Measurements from ENCODE around the gene KCTD16. TPM values are rescaled to one million over a fixed set of nuclear protein-coding genes. Genes with fewer than 3 reads are reported as not detected.

KCTD16 gene
- total RNA-seq, 6 donors from 2014 or later = under 0.01 to 1.7 (median 0.27) TPM

DNA sequence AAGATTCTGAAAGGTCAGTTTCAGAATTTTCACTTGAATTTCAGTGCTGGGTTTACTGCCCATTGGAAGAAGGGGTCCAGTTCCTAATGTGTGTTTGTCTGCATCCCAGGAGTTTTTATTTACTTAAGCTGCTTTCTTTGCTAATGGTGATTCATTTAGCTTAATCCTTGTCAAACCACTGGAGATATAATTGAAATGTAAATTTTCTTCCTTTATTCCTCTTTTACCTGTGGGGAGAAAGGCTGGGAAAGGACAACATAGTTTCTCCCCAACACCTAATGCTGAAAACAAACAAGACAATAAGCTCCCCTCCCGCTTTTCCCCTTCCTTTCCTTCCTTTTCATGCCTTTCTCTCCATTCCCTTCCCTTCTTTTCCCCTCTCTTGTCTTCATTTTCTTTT is 185.8 kb downstream of the KCTD16 start:
- ATAC-seq (ENCODE audit: low FRiP score in 2 of 2) (no peak), DNase-seq (no peak)
- WGBS, 2 donors = 71 to 79% methylated on average over 1 of the region's 1 CpG
- no peak for TF ChIP-seq EP300 (IDR thresholded peaks at IDR 0.05)
- TF ChIP-seq POLR2A (IDR thresholded peaks at IDR 0.05) = no peak
- TF ChIP-seq, protein P1, sequence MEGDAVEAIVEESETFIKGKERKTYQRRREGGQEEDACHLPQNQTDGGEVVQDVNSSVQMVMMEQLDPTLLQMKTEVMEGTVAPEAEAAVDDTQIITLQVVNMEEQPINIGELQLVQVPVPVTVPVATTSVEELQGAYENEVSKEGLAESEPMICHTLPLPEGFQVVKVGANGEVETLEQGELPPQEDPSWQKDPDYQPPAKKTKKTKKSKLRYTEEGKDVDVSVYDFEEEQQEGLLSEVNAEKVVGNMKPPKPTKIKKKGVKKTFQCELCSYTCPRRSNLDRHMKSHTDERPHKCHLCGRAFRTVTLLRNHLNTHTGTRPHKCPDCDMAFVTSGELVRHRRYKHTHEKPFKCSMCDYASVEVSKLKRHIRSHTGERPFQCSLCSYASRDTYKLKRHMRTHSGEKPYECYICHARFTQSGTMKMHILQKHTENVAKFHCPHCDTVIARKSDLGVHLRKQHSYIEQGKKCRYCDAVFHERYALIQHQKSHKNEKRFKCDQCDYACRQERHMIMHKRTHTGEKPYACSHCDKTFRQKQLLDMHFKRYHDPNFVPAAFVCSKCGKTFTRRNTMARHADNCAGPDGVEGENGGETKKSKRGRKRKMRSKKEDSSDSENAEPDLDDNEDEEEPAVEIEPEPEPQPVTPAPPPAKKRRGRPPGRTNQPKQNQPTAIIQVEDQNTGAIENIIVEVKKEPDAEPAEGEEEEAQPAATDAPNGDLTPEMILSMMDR (IDR thresholded peaks at IDR 0.05) = no peak
- Histone ChIP-seq H3K27me3 (no peaks in the 10 kb centered on the region), H3K4me3 (no peak overlapping the region), H3K9me3 (no peaks in the 10 kb centered on the region), H3K27ac (no peak overlapping the region), H3K36me3 (no peaks in the 10 kb centered on the region), H3K4me1 (no peaks in the 10 kb centered on the region)

GRCh38 chr5:144361406-144361805 is 190.7 kb downstream of the KCTD16 start:
- H3K27ac ChIP-seq = no peak overlapping the region
- ATAC-seq (ENCODE audit: low FRiP score in 2 of 2) = no peak
- H3K4me1 ChIP-seq = no peaks in the 10 kb centered on the region

GRCh38 chr5:144365885-144366284 is 195.2 kb downstream of the KCTD16 start:
- no peaks in the 10 kb centered on the region for H3K4me1 ChIP-seq
- no peak overlapping the region for H3K4me3 ChIP-seq
- TF ChIP-seq POLR2A (IDR thresholded peaks at IDR 0.05) = no peak
- TF ChIP-seq POLR2AphosphoS5 (IDR thresholded peaks at IDR 0.05) = no peak
- TF ChIP-seq, protein P1 (IDR thresholded peaks at IDR 0.05) = no peak
- no peaks in the 10 kb centered on the region for H3K27me3 ChIP-seq
- no peak overlapping the region for H3K27ac ChIP-seq
- H3K36me3 ChIP-seq = no peaks in the 10 kb centered on the region
- ATAC-seq (ENCODE audit: low FRiP score in 2 of 2) = no peak
- no peaks in the 10 kb centered on the region for H3K9me3 ChIP-seq
- DNase-seq = no peak

More at GRCh38 chr5:144361406-144361805, 190.7 kb downstream of the KCTD16 start:
- Histone ChIP-seq H3K36me3 (no peaks in the 10 kb centered on the region), H3K9me3 (no peaks in the 10 kb centered on the region), H3K4me3 (no peak overlapping the region), H3K27me3 (no peaks in the 10 kb centered on the region)
- no peak for DNase-seq
- TF ChIP-seq POLR2A (IDR thresholded peaks at IDR 0.05) (no peak), EP300 (IDR thresholded peaks at IDR 0.05) (no peak), POLR2AphosphoS5 (IDR thresholded peaks at IDR 0.05) (no peak)
- TF ChIP-seq, protein P1 (IDR thresholded peaks at IDR 0.05) = no peak
- WGBS, 2 donors = 70 to 77% methylated on average over 2 of the region's 2 CpGs

- Histone ChIP-seq H3K27ac (no peak overlapping the region), H3K36me3 (no peaks in the 10 kb centered on the region), H3K9me3 (no peaks in the 10 kb centered on the region), H3K4me3 (no peak overlapping the region), H3K27me3 (no peaks in the 10 kb centered on the region), H3K4me1 (no peaks in the 10 kb centered on the region)
- 82 to 90% methylated on average over 3 of the region's 3 CpGs for WGBS, 2 donors
- ATAC-seq (ENCODE audit: low FRiP score in 2 of 2) = no peak
- no peak for DNase-seq
- no peak for TF ChIP-seq POLR2A (IDR thresholded peaks at IDR 0.05)
- no peak for TF ChIP-seq EP300 (IDR thresholded peaks at IDR 0.05)
- TF ChIP-seq, protein P1 (IDR thresholded peaks at IDR 0.05) = no peak
- TF ChIP-seq POLR2AphosphoS5 (IDR thresholded peaks at IDR 0.05) = no peak
These were observed 197.3 kb downstream of the KCTD16 start for GRCh38 chr5:144367991-144368390.

GRCh38 chr5:144368556-144368955 is 197.9 kb downstream of the KCTD16 start:
- 45 to 61% methylated on average over 4 of the region's 4 CpGs for WGBS, 2 donors
- TF ChIP-seq, protein P1 (IDR thresholded peaks at IDR 0.05) = no peak
- no peak overlapping the region for H3K27ac ChIP-seq
- H3K4me3 ChIP-seq = no peak overlapping the region
- no peak for ATAC-seq (ENCODE audit: low FRiP score in 2 of 2)
- no peak for DNase-seq
- H3K27me3 ChIP-seq = no peaks in the 10 kb centered on the region
- H3K4me1 ChIP-seq = no peaks in the 10 kb centered on the region
- no peaks in the 10 kb centered on the region for H3K36me3 ChIP-seq
- H3K9me3 ChIP-seq = no peaks in the 10 kb centered on the region

Data from upper lobe of left lung (tissue), 6 donors.